Stimulated activated CD8-positive, alpha-beta memory T cell treated with anti-CD3 and anti-CD28 coated beads, Interleukin-7, amount 100 ng/mL, for 1 hour (primary cell): Measurements from ENCODE around the gene MAPKAP1.
"Not testable (repeated sequence)": the region's sequence is repeated elsewhere in the genome, so short reads cannot be mapped to it uniquely, and the experiment has no call there.

Source experiments
- DNase-seq, 2 donors: peaks; one replicate each; pipeline ENCODE4 v3.0.0-alpha.2; 2020; ENCODE audit warnings: low read depth in 2 of 2

Gene MAPKAP1

GRCh38 chr9:125411171-125411756 lies 295.7 kb downstream of the MAPKAP1 start:
- DNase-seq: no peak

- no peak for DNase-seq
Measured at GRCh38 chr9:125410522-125410894, 296.5 kb downstream of the MAPKAP1 start.

- no peak for DNase-seq
Measured at GRCh38 chr9:125409637-125410521, 297.1 kb downstream of the MAPKAP1 start.

GRCh38 chr9:125409217-125409636 lies 297.8 kb downstream of the MAPKAP1 start:
- DNase-seq: no peak

- DNase-seq: peak; percentile 53 to 64
Measured at GRCh38 chr9:125407974-125408900, 298.8 kb downstream of the MAPKAP1 start.

GRCh38 chr9:125407432-125407973 lies 299.5 kb downstream of the MAPKAP1 start:
- no peak for DNase-seq

GRCh38 chr9:125406810-125407087 lies 300.3 kb downstream of the MAPKAP1 start:
- no peak for DNase-seq

GRCh38 chr9:125405938-125406809 lies 300.8 kb downstream of the MAPKAP1 start:
- DNase-seq: no peak

- DNase-seq: no peak
Measured at GRCh38 chr9:125404733-125405132, 302.3 kb downstream of the MAPKAP1 start.

- DNase-seq: no peak
Measured at GRCh38 chr9:125400725-125401716, 306.0 kb downstream of the MAPKAP1 start.

- DNase-seq: not testable (repeated sequence)
Measured at GRCh38 chr9:125400232-125400631, 306.8 kb downstream of the MAPKAP1 start.

GRCh38 chr9:125399666-125400065 lies 307.3 kb downstream of the MAPKAP1 start:
- DNase-seq: no peak

- DNase-seq: no peak
Measured at GRCh38 chr9:125399165-125399564, 307.8 kb downstream of the MAPKAP1 start.

- no peak for DNase-seq
Measured at GRCh38 chr9:125398243-125398642, 308.8 kb downstream of the MAPKAP1 start.

GRCh38 chr9:125397736-125398135 lies 309.3 kb downstream of the MAPKAP1 start:
- DNase-seq: no peak

GRCh38 chr9:125396799-125397198 lies 310.2 kb downstream of the MAPKAP1 start:
- no peak for DNase-seq

- DNase-seq: no peak
Measured at GRCh38 chr9:125393426-125393825, 313.6 kb downstream of the MAPKAP1 start.

GRCh38 chr9:125391704-125392103 lies 315.3 kb downstream of the MAPKAP1 start:
- DNase-seq: no peak

GRCh38 chr9:125388978-125389377 lies 318.0 kb downstream of the MAPKAP1 start:
- DNase-seq: no peak
